Astrocyte (in vitro differentiated cells and primary cell): ENCODE measurements around the gene F5. TPM values are rescaled to one million over a fixed set of nuclear protein-coding genes. Genes with fewer than 3 reads are reported as not detected.

Experiments used
- DNase-seq: peaks from one replicate; pipeline ENCODE4 v3.0.0-alpha.2; 2010; ENCODE audit warnings: low read depth
- FAIRE-seq: peaks from 2 replicates; lab custom pipeline; 2011; peaks lifted over from hg19 to GRCh38; lab: Jason Lieb, UNC
- H2AFZ ChIP-seq: 2 replicates; pipeline ENCODE4 v1.6.0; 2012; ENCODE audit warnings: low read depth, low read length, inconsistent platforms
- H3K27ac ChIP-seq: 2 replicates; pipeline ENCODE4 v1.5.1; 2011; ENCODE audit warnings: low read depth, low read length, inconsistent platforms
- H3K27me3 ChIP-seq: 2 replicates; pipeline ENCODE4 v1.6.0; 2011; ENCODE audit warnings: low read length, inconsistent platforms; ENCODE audit not compliant: insufficient read depth
- H3K36me3 ChIP-seq: 2 replicates; pipeline ENCODE4 v1.5.1; 2011; ENCODE audit warnings: low read length, inconsistent platforms; ENCODE audit not compliant: insufficient read depth
- H3K4me1 ChIP-seq: 2 replicates; pipeline ENCODE4 v1.5.1; 2011; ENCODE audit warnings: low read length, inconsistent platforms; ENCODE audit not compliant: insufficient read depth
- H3K4me2 ChIP-seq: 2 replicates; pipeline ENCODE4 v1.6.0; 2012; ENCODE audit warnings: low read length, inconsistent platforms
- H3K4me3 ChIP-seq: 2 replicates; pipeline ENCODE4 v1.5.1; 2011; ENCODE audit warnings: low read depth, mild to moderate bottlenecking, low read length, inconsistent platforms; ENCODE audit not compliant: insufficient read depth
- H3K79me2 ChIP-seq: 2 replicates; pipeline ENCODE4 v1.6.0; 2012; ENCODE audit warnings: mild to moderate bottlenecking, low read length, inconsistent platforms; ENCODE audit not compliant: insufficient read depth
- H3K9ac ChIP-seq: 2 replicates; pipeline ENCODE4 v1.6.0; 2012; ENCODE audit warnings: mild to moderate bottlenecking, low read length, inconsistent platforms
- H3K9me3 ChIP-seq: 2 replicates; pipeline ENCODE4 v1.5.1; 2012; ENCODE audit warnings: low read depth, mild to moderate bottlenecking, low read length, inconsistent platforms; ENCODE audit not compliant: insufficient read depth
- H4K20me1 ChIP-seq: 2 replicates; pipeline ENCODE4 v1.6.0; 2012; ENCODE audit warnings: low read length, inconsistent platforms; ENCODE audit not compliant: insufficient read depth
- H3K27ac Mint-ChIP-seq: one replicate; pipeline ENCODE4 v1.8.0; 2021; ENCODE audit warnings: mild to moderate bottlenecking, mixed read lengths; ENCODE audit not compliant: unreplicated experiment
- H3K27me3 Mint-ChIP-seq: one replicate; pipeline ENCODE4 v1.8.0; 2021; ENCODE audit warnings: low read depth, mixed read lengths; ENCODE audit not compliant: unreplicated experiment
- H3K36me3 Mint-ChIP-seq: one replicate; pipeline ENCODE4 v1.8.0; 2021; ENCODE audit warnings: low read depth, mixed read lengths; ENCODE audit not compliant: unreplicated experiment
- H3K4me1 Mint-ChIP-seq: one replicate; pipeline ENCODE4 v1.8.0; 2021; ENCODE audit warnings: low read depth, mixed read lengths; ENCODE audit not compliant: unreplicated experiment
- H3K4me3 Mint-ChIP-seq: one replicate; pipeline ENCODE4 v1.8.0; 2021; ENCODE audit warnings: mild to moderate bottlenecking, moderate library complexity, mixed read lengths; ENCODE audit not compliant: unreplicated experiment
- H3K9me3 Mint-ChIP-seq: one replicate; pipeline ENCODE4 v1.8.0; 2021; ENCODE audit warnings: mild to moderate bottlenecking, mixed read lengths; ENCODE audit not compliant: unreplicated experiment
- EZH2 ChIP-seq: IDR thresholded peaks from 2 replicates; pipeline ENCODE4 v1.6.1; 2012; ENCODE audit warnings: mild to moderate bottlenecking, low read length, inconsistent platforms; ENCODE audit not compliant: insufficient read depth
- total RNA-seq: library from RNA; stranded (reverse); gene quantifications from 2 replicates; pipeline ENCODE4 v1.2.1, GENCODE V29; 2021
- TF ChIP-seq, protein P1 (sequence below): IDR thresholded peaks from 2 replicates; pipeline ENCODE4 v1.5.1; 2011; ENCODE audit warnings: low read depth, mild to moderate bottlenecking, inconsistent platforms, low read length, moderate library complexity; ENCODE audit not compliant: insufficient read depth

The F5 gene
- total RNA-seq, 1 donor from 2014 or later = 0.18 TPM

DNA sequence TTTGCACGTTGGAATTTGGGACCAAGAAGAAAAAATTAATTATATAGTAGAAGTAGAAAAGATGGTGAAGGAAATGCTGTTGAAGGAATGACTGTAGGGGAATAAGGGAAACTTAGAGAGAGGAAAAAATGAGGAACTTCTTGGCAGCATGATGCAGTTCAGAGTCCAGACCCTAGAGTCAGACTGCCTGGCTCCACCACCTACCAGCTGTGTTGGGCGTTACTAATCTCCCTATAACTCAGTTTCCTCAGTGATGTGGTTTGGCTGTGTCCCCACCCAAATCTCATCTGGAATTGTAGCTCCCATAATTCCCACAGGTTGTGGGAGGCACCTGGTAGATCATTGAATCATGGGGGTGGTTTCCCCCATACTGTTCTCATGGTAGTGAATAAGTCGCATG lies 45.0 kb upstream of the F5 start:
- Mint-ChIP-seq H3K36me3 (no peaks in the 10 kb centered on the region), H3K4me1 (peaks cover 7% of the 10 kb centered on the region), H3K27ac (no peak overlapping the region), H3K4me3 (no peak overlapping the region), H3K9me3 (peaks cover 13% of the 10 kb centered on the region), H3K27me3 (peaks cover 6% of the 10 kb centered on the region)
- Histone ChIP-seq H3K27ac (no peak overlapping the region), H4K20me1 (no peaks in the 10 kb centered on the region), H3K4me2 (no peak overlapping the region), H3K36me3 (no peaks in the 10 kb centered on the region), H3K4me1 (no peaks in the 10 kb centered on the region), H2AFZ (no peak overlapping the region), H3K79me2 (no peaks in the 10 kb centered on the region), H3K27me3 (no peaks in the 10 kb centered on the region), H3K4me3 (no peak overlapping the region), H3K9ac (no peak overlapping the region), H3K9me3 (peaks cover 3% of the 10 kb centered on the region)
- no peak for DNase-seq
- TF ChIP-seq, protein P1, sequence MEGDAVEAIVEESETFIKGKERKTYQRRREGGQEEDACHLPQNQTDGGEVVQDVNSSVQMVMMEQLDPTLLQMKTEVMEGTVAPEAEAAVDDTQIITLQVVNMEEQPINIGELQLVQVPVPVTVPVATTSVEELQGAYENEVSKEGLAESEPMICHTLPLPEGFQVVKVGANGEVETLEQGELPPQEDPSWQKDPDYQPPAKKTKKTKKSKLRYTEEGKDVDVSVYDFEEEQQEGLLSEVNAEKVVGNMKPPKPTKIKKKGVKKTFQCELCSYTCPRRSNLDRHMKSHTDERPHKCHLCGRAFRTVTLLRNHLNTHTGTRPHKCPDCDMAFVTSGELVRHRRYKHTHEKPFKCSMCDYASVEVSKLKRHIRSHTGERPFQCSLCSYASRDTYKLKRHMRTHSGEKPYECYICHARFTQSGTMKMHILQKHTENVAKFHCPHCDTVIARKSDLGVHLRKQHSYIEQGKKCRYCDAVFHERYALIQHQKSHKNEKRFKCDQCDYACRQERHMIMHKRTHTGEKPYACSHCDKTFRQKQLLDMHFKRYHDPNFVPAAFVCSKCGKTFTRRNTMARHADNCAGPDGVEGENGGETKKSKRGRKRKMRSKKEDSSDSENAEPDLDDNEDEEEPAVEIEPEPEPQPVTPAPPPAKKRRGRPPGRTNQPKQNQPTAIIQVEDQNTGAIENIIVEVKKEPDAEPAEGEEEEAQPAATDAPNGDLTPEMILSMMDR = no peak
- TF ChIP-seq EZH2 = no peak
- FAIRE-seq = no peak

DNA sequence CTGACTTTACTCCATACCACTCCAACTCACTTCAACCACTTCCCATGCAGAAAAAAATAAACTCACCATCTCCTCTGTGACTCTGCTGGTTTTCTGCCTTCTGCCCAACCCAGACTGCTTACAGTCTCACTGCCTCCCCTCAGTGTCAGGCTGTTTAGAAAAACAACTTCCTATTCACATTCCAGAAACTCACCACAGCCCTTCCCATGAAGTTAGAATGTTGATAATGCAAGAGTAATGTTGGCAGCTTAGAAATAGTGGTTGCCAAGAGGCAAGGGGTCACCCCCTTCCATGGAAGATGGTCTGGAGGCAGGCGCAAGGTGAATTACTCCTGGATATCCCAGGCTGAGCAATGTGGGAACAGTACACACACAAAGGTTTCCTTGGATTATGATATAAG lies 43.7 kb upstream of the F5 start, which contains the start of gene SELP:
Gene SELP, minus strand, starts transcription at position 119 of the 400 bp plus-strand sequence. Its CDS starts 50 bp downstream, at position 69.
- no peak within 1 kb of the TSS for H3K27ac ChIP-seq
- H3K4me2 ChIP-seq = no peak within 1 kb of the TSS
- no peaks in the 10 kb centered on the region for H4K20me1 ChIP-seq
- FAIRE-seq (no peak), DNase-seq (peak; percentile 8)
- Mint-ChIP-seq H3K36me3 (no peaks in the 10 kb centered on the region), H3K4me3 (peak within 1 kb of the TSS; percentile 2), H3K9me3 (peaks cover 12% of the 10 kb centered on the region), H3K4me1 (peaks cover 7% of the 10 kb centered on the region), H3K27ac (peak within 1 kb of the TSS; percentile 53), H3K27me3 (peaks cover 10% of the 10 kb centered on the region)
- TF ChIP-seq EZH2 = no peak
- TF ChIP-seq, protein P1 = no peak
- no peaks in the 10 kb centered on the region for H3K79me2 ChIP-seq
- peaks cover 2% of the 10 kb centered on the region for H3K9me3 ChIP-seq
- H2AFZ ChIP-seq = no peak within 1 kb of the TSS
- no peak within 1 kb of the TSS for H3K4me3 ChIP-seq
- H3K27me3 ChIP-seq = no peaks in the 10 kb centered on the region
- H3K9ac ChIP-seq = no peak within 1 kb of the TSS
- no peaks in the 10 kb centered on the region for H3K4me1 ChIP-seq
- H3K36me3 ChIP-seq = no peaks in the 10 kb centered on the region

DNA sequence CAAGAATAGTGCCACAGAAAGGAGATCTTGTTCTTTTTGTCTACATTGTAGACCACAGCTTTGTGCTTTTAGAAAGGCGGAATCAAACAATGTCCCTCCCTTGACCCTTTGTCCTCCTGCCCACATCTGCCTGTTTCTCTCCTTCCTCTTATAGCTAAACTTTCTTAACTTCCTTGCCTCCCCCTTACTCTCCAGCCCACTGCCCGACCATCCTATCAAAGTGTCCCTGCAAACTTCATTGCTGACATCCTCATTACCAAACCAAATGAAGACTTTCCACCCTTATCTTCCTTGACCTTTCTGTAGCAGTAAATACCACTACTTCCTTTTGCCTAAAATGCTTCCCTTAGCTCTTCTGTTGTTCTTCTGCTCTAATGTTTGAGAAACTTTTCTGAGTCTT lies 38.6 kb upstream of the F5 start:
- Histone ChIP-seq H3K9ac (no peak overlapping the region), H3K27ac (no peak overlapping the region), H2AFZ (no peak overlapping the region), H4K20me1 (no peaks in the 10 kb centered on the region), H3K9me3 (no peaks in the 10 kb centered on the region), H3K4me1 (no peaks in the 10 kb centered on the region), H3K4me3 (no peak overlapping the region), H3K4me2 (no peak overlapping the region), H3K27me3 (no peaks in the 10 kb centered on the region), H3K79me2 (no peaks in the 10 kb centered on the region), H3K36me3 (no peaks in the 10 kb centered on the region)
- no peak overlapping the region for H3K27ac Mint-ChIP-seq
- no peaks in the 10 kb centered on the region for H3K36me3 Mint-ChIP-seq
- TF ChIP-seq, protein P1 = no peak
- TF ChIP-seq EZH2 = no peak
- DNase-seq (no peak), FAIRE-seq (no peak)
- H3K9me3 Mint-ChIP-seq = peaks cover 2% of the 10 kb centered on the region
- peaks cover 12% of the 10 kb centered on the region for H3K27me3 Mint-ChIP-seq
- H3K4me3 Mint-ChIP-seq = no peak overlapping the region
- peaks cover 2% of the 10 kb centered on the region for H3K4me1 Mint-ChIP-seq
